SK-N-SH treated with all-trans-retinoic acid at 6 μM for 48 hours (cell line): ENCODE measurements around the gene CD3D.

Experiments used
- GLIS3 ChIP-seq: fragments of 250-450 bp; sonication (Bioruptor Pico); IDR thresholded peaks from 2 replicates; pipeline ENCODE4 v1.5.0; 2020; ENCODE audit warnings: mild to moderate bottlenecking, moderate library complexity
- TCF4 ChIP-seq: fragments of 250-450 bp; sonication (Bioruptor Pico); IDR thresholded peaks from 2 replicates; pipeline ENCODE4 v1.8.0; 2021; ENCODE audit warnings: mild to moderate bottlenecking, moderate library complexity, borderline replicate concordance
- ZFP3 ChIP-seq: fragments of 250-450 bp; sonication (Bioruptor Pico); IDR thresholded peaks from 2 replicates; pipeline ENCODE4 v1.5.0; 2020; ENCODE audit warnings: mild to moderate bottlenecking, moderate library complexity
- TF ChIP-seq, protein P1 (sequence below): fragments of 250-450 bp; sonication (Bioruptor Pico); IDR thresholded peaks from 2 replicates; pipeline ENCODE4 v1.8.0; 2020; ENCODE audit warnings: mild to moderate bottlenecking, moderate library complexity, borderline replicate concordance
- TF ChIP-seq, protein P2 (sequence below): fragments of 250-450 bp; sonication (Bioruptor Pico); IDR thresholded peaks from 2 replicates; pipeline ENCODE4 v1.8.0; 2021; ENCODE audit warnings: low read depth, mild to moderate bottlenecking, moderate library complexity, borderline replicate concordance

DNA sequence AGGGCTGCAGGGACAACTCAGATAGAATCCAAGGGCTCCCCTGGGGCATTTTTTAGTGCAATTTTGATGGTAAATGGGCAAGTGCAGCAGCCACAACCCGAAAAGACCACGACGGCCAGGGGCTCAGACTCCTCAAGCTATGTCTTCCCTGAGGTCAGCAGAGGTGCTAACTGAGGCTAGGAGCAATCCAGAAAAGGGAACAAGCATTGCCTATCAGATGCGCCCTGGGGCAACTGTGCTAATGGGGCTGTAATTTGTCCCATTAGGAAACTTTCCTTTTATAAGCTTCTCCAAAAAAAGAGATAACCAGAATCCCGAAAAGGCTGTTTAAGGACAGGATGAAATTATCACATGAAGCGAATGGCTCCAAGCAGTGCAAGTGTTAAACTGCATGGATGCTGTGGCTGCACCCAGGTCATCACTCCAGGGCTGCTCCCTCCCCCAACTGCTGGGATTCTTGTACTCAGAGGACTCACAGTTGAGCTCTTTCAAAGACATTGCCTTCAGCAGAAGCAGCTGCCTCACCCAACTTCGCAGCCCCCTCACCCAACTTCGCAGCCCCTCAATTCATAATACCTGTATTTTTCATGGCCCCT is 40.8 kb downstream of the CD3D start:
- TF ChIP-seq, protein P1, sequence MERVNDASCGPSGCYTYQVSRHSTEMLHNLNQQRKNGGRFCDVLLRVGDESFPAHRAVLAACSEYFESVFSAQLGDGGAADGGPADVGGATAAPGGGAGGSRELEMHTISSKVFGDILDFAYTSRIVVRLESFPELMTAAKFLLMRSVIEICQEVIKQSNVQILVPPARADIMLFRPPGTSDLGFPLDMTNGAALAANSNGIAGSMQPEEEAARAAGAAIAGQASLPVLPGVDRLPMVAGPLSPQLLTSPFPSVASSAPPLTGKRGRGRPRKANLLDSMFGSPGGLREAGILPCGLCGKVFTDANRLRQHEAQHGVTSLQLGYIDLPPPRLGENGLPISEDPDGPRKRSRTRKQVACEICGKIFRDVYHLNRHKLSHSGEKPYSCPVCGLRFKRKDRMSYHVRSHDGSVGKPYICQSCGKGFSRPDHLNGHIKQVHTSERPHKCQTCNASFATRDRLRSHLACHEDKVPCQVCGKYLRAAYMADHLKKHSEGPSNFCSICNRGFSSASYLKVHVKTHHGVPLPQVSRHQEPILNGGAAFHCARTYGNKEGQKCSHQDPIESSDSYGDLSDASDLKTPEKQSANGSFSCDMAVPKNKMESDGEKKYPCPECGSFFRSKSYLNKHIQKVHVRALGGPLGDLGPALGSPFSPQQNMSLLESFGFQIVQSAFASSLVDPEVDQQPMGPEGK, result no peak
- TF ChIP-seq TCF4 (CRISPR knock-in tag), result no peak
- TF ChIP-seq, protein P2, sequence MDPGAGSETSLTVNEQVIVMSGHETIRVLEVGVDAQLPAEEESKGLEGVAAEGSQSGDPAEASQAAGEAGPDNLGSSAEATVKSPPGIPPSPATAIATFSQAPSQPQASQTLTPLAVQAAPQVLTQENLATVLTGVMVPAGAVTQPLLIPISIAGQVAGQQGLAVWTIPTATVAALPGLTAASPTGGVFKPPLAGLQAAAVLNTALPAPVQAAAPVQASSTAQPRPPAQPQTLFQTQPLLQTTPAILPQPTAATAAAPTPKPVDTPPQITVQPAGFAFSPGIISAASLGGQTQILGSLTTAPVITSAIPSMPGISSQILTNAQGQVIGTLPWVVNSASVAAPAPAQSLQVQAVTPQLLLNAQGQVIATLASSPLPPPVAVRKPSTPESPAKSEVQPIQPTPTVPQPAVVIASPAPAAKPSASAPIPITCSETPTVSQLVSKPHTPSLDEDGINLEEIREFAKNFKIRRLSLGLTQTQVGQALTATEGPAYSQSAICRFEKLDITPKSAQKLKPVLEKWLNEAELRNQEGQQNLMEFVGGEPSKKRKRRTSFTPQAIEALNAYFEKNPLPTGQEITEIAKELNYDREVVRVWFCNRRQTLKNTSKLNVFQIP, result no peak
- no peak for TF ChIP-seq GLIS3 (CRISPR knock-in tag)
- TF ChIP-seq ZFP3, result no peak
